ENCODE data around the gene CACNA1A.

DNA sequence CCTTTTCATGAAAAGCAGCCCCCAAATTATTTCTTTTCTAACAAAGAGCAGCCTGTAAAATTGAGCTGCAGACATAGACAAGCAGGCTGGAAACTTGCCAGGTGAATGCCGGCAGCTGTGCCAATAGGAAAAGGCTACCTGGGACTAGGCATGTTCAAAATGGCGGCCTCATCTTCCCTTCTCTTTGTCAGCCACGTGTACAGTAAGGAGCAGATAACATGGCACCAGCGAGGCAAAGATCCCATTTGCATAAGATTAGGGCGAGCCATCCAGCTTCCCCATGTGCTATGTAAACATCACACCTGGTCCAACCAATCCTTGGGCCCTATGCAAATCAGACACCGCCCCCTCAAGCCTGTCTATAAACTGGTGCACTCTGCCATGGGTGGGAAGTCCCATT lies 31.2 kb upstream of the CACNA1A start:
- TF ChIP-seq, protein P1, sequence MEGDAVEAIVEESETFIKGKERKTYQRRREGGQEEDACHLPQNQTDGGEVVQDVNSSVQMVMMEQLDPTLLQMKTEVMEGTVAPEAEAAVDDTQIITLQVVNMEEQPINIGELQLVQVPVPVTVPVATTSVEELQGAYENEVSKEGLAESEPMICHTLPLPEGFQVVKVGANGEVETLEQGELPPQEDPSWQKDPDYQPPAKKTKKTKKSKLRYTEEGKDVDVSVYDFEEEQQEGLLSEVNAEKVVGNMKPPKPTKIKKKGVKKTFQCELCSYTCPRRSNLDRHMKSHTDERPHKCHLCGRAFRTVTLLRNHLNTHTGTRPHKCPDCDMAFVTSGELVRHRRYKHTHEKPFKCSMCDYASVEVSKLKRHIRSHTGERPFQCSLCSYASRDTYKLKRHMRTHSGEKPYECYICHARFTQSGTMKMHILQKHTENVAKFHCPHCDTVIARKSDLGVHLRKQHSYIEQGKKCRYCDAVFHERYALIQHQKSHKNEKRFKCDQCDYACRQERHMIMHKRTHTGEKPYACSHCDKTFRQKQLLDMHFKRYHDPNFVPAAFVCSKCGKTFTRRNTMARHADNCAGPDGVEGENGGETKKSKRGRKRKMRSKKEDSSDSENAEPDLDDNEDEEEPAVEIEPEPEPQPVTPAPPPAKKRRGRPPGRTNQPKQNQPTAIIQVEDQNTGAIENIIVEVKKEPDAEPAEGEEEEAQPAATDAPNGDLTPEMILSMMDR (IDR thresholded peaks at IDR 0.05; ENCODE audit: poor library complexity) = no peak
- TF ChIP-seq EZH2 (IDR thresholded peaks at IDR 0.05; ENCODE audit: borderline replicate concordance) = no peak
